Upper lobe of right lung (tissue), 1 donor: ENCODE results near the gene MANEAL. TPM values are rescaled to one million over a fixed set of nuclear protein-coding genes. Genes with fewer than 3 reads are reported as not detected.
A peak's percentile ranks its signal among the peaks of the same experiment; 100 is the strongest.

Source experiments
- ATAC-seq: fragments of 200-7000 bp; cut with Tn5 transposase; one replicate; pipeline ENCODE4 v1.9.1; 2020; ENCODE audit warnings: mild to moderate bottlenecking, moderate library complexity
- DNase-seq: peaks from one replicate; pipeline ENCODE4 v3.0.0-alpha.2; 2020
- H3K27ac ChIP-seq: fragments of 200-600 bp; one replicate; pipeline ENCODE4 v1.8.0; 2022
- H3K27me3 ChIP-seq: fragments of 200-600 bp; one replicate; pipeline ENCODE4 v1.8.0; 2022; ENCODE audit warnings: mild to moderate bottlenecking
- H3K36me3 ChIP-seq: fragments of 200-600 bp; one replicate; pipeline ENCODE4 v1.8.0; 2022
- H3K4me1 ChIP-seq: fragments of 200-600 bp; one replicate; pipeline ENCODE4 v1.8.0; 2022
- H3K4me3 ChIP-seq: fragments of 200-600 bp; one replicate; pipeline ENCODE4 v1.8.0; 2022; ENCODE audit warnings: mild to moderate bottlenecking
- H3K9me3 ChIP-seq: fragments of 200-600 bp; one replicate; pipeline ENCODE4 v1.8.0; 2022
- intact Hi-C: fragments of 100-400 bp; cut with DNase I; formaldehyde crosslinking; loops from one replicate; pipeline ENCODE4 v1.11.0; 2022
- total RNA-seq: library from RNA; stranded (reverse); fragmentation: NEBNext Ultra II Directional; extraction: Animal tissue kit (Norgen Biotek cat#: 25700); gene quantifications from one replicate; pipeline ENCODE4 v1.2.1, GENCODE V29; 2021
- TF ChIP-seq, protein P1 (sequence below): fragments of 200-600 bp; IDR thresholded peaks from one replicate; pipeline ENCODE4 v1.8.0; 2022; ENCODE audit warnings: antibody characterized with exemption
- donor health status: DM: no; HTN: yes; CAD: no; lungs with severe emphysema.

MANEAL gene
- total RNA-seq, 1 donor from 2014 or later: 6.9 TPM

DNA sequence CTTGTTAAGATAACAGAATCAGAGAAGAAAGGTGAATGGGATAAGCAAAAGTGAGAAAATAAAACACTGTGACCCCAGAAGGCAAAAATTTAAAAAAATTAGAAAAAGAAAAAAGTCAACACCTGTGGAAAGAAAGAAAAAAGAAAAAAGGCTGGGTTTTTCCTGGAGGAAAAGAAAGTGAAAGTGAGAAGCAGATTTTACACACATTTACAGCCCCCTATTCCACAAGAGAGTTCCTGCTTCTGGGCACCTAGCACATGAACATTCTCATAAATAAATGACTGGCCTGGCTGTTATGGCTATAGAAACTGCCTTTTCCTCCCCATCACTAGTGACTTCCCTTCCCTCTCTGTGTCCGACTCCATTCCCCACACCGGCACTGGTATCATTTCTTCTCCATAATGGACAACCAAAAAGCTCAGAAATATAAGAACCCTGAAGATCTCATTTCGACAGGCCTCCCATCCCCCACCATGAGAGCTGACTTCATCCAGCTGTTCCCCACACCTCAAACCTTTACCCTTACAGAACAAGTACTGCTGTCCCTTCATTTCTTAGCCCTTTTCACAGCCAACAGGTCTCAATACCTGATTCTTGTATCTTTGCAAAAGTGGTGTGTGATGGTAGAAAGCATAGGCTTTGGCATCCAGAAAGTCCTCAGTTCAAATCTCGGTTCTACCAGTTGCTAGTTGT is 53.1 kb downstream of the MANEAL start:
- no peak overlapping the region for H3K4me3 ChIP-seq
- intact Hi-C loops: no loop called here
- H3K27ac ChIP-seq: no peak overlapping the region
- no peaks in the 10 kb centered on the region for H3K27me3 ChIP-seq
- H3K36me3 ChIP-seq: no peaks in the 10 kb centered on the region
- H3K9me3 ChIP-seq: no peaks in the 10 kb centered on the region
- peaks cover 39% of the 10 kb centered on the region for H3K4me1 ChIP-seq
- TF ChIP-seq, protein P1, sequence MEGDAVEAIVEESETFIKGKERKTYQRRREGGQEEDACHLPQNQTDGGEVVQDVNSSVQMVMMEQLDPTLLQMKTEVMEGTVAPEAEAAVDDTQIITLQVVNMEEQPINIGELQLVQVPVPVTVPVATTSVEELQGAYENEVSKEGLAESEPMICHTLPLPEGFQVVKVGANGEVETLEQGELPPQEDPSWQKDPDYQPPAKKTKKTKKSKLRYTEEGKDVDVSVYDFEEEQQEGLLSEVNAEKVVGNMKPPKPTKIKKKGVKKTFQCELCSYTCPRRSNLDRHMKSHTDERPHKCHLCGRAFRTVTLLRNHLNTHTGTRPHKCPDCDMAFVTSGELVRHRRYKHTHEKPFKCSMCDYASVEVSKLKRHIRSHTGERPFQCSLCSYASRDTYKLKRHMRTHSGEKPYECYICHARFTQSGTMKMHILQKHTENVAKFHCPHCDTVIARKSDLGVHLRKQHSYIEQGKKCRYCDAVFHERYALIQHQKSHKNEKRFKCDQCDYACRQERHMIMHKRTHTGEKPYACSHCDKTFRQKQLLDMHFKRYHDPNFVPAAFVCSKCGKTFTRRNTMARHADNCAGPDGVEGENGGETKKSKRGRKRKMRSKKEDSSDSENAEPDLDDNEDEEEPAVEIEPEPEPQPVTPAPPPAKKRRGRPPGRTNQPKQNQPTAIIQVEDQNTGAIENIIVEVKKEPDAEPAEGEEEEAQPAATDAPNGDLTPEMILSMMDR: no peak
- ATAC-seq (no peak), DNase-seq (no peak)

DNA sequence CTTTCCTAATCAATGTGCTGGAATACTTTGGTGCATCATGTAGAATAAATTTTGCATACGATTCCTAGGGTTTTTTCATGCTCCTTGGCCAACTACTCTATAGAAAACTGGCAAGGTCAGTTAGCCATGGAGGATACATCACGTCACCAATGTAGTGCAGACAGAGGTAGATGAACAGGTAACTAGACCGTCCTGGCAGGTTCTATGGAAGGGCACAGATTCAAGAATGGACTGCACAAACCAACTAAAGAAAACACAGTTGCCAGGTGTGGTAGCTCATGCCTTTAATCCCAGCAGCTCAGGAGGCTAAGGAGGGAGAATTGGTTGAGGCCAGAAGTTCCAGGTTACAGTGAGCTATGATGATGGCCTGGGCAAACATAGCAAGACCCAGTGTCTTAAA is 55.8 kb downstream of the MANEAL start:
- no peak for DNase-seq
- H3K4me3 ChIP-seq: no peak overlapping the region
- H3K4me1 ChIP-seq: peaks cover 45% of the 10 kb centered on the region
- TF ChIP-seq, protein P1: no peak
- no peaks in the 10 kb centered on the region for H3K27me3 ChIP-seq
- no peaks in the 10 kb centered on the region for H3K9me3 ChIP-seq
- peaks cover 7% of the 10 kb centered on the region for H3K36me3 ChIP-seq
- ATAC-seq: no peak
- intact Hi-C loops: no loop called here
- no peak overlapping the region for H3K27ac ChIP-seq

DNA sequence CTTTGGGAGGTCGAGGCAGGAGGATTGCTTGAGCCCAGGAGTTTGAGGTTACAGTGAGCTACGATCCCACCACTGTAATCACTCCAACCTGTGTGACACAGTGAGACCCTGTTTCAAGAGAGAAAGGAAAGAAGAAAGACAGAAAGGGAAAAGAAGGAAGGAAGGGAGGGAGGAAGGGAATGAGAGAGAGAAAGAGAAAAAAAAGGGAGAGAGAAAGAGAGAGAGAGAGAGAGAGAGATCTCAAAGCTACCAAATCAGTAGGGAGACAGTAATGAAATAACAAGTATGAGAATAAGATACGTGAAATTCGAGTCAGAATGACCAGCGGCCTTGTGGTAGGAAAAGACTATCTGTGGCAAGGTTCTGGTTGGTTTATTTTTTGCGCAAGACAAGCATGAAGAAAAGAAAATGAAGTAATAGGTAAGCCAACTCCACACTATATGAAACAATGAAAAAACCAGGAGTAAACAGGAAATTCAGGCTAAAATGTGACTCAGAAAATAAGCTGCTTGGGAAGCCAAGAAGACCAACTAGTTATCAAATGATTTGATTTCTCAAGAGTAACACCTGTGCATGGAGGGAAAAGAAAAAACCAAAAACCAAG is 56.8 kb downstream of the MANEAL start:
- intact Hi-C loops: no loop called here
- no peak overlapping the region for H3K4me3 ChIP-seq
- H3K36me3 ChIP-seq: peaks cover 15% of the 10 kb centered on the region
- H3K4me1 ChIP-seq: peaks cover 50% of the 10 kb centered on the region
- ATAC-seq (no peak), DNase-seq (no peak)
- TF ChIP-seq, protein P1: no peak
- no peaks in the 10 kb centered on the region for H3K9me3 ChIP-seq
- peak overlapping the region; percentile 14 for H3K27ac ChIP-seq
- H3K27me3 ChIP-seq: no peaks in the 10 kb centered on the region

Other genes starting within 250 kb of the MANEAL start
- gene SNIP1, start 239.6 kb upstream of the MANEAL start, total RNA-seq: 18.6 TPM
- 13.2 TPM for gene DNALI1, start 236.9 kb upstream of the MANEAL start, total RNA-seq
- 36.5 TPM for gene GNL2, start 197.9 kb upstream of the MANEAL start, total RNA-seq
- gene RSPO1, start 159.0 kb upstream of the MANEAL start, total RNA-seq: 9.1 TPM
- gene CDCA8, start 101.3 kb upstream of the MANEAL start, total RNA-seq: 0.78 TPM
- 1.4 TPM for gene EPHA10, start 28.7 kb upstream of the MANEAL start, total RNA-seq
- 29.7 TPM for gene C1orf122, start 13.9 kb downstream of the MANEAL start, total RNA-seq
- 14.8 TPM for gene YRDC, start 14.4 kb downstream of the MANEAL start, total RNA-seq
- 26.3 TPM for gene MTF1, start 65.7 kb downstream of the MANEAL start, total RNA-seq
- 44.8 TPM for gene INPP5B, start 153.2 kb downstream of the MANEAL start, total RNA-seq
- gene SF3A3, start 196.2 kb downstream of the MANEAL start, total RNA-seq: 48.7 TPM
- gene FHL3, start 211.7 kb downstream of the MANEAL start, total RNA-seq: 22.4 TPM
- gene UTP11, start 218.9 kb downstream of the MANEAL start, total RNA-seq: 29.1 TPM